Measurements from ENCODE around the gene SLC25A11.

SLC25A11 gene

DNA sequence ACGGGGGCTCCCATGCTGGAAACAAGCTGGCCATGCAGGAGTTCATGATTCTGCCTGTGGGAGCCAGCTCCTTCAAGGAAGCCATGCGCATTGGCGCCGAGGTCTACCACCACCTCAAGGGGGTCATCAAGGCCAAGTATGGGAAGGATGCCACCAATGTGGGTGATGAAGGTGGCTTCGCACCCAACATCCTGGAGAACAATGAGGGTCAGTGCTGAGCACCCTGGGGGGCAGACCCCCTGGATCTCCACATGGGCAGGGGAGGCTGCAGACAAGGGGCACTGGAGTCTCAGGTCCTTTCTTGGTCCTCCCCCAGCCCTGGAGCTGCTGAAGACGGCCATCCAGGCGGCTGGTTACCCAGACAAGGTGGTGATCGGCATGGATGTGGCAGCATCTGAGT lies 15.2 kb upstream of the SLC25A11 start:
- TF ChIP-seq, protein P1, sequence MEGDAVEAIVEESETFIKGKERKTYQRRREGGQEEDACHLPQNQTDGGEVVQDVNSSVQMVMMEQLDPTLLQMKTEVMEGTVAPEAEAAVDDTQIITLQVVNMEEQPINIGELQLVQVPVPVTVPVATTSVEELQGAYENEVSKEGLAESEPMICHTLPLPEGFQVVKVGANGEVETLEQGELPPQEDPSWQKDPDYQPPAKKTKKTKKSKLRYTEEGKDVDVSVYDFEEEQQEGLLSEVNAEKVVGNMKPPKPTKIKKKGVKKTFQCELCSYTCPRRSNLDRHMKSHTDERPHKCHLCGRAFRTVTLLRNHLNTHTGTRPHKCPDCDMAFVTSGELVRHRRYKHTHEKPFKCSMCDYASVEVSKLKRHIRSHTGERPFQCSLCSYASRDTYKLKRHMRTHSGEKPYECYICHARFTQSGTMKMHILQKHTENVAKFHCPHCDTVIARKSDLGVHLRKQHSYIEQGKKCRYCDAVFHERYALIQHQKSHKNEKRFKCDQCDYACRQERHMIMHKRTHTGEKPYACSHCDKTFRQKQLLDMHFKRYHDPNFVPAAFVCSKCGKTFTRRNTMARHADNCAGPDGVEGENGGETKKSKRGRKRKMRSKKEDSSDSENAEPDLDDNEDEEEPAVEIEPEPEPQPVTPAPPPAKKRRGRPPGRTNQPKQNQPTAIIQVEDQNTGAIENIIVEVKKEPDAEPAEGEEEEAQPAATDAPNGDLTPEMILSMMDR (IDR thresholded peaks at IDR 0.05; ENCODE audit: control insufficient read depth, insufficient read depth, low read depth, low read length, missing control alignments) = no peak
- no peak for DNase-seq (ENCODE audit: low read depth)
- no peak overlapping the region for H3K4me3 ChIP-seq (ENCODE audit: control insufficient read depth, low read depth, low read length)

DNA sequence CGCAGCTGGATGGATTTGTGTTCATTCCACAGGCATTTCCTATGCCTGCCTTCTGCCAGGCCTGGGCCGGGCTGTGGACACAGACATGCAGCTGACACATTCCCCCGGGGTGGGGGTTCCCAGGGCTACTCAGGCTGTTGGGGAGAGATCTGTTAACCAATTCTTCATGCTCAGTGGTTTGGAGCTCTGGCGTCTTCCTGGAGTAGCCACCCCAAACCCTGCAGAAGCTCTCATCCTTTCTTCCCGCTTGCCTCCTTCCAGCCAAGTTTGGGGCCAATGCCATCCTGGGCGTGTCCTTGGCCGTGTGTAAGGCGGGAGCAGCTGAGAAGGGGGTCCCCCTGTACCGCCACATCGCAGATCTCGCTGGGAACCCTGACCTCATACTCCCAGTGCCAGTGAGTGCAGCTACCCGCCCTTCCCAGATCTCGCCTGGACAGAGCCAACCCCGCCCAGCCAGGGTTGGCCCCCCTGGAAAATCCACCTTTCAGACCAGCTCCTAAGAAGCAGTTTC lies 13.7 kb upstream of the SLC25A11 start:
- peak; percentile 58 for DNase-seq (ENCODE audit: low read depth)
- TF ChIP-seq, protein P1 (IDR thresholded peaks at IDR 0.05; ENCODE audit: control insufficient read depth, insufficient read depth, low read depth, low read length, missing control alignments) = no peak
- peak overlapping the region; percentile 11 for H3K4me3 ChIP-seq (ENCODE audit: control insufficient read depth, low read depth, low read length)

DNA sequence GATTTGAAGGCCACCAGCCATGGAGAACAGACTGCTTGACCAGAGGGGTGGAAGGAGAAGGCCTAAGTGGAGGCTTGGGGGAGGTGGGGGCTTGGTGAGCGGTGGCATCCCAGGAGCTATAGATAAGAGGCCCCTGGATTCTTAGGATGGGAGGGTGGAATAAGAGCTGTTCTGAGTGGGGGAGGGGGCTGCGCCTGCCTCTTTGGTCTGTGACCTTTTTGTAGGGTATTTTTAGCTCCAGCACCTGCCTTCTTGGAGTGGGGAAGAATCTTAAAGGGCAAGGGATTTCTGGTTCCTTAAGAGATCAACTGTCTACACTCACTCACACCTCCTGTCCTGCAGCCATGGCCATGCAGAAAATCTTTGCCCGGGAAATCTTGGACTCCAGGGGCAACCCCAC lies 11.6 kb upstream of the SLC25A11 start:
- TF ChIP-seq, protein P1 (IDR thresholded peaks at IDR 0.05; ENCODE audit: control insufficient read depth, insufficient read depth, low read depth, low read length, missing control alignments) = no peak
- no peak overlapping the region for H3K4me3 ChIP-seq (ENCODE audit: control insufficient read depth, low read depth, low read length)
- DNase-seq (ENCODE audit: low read depth) = no peak

DNA sequence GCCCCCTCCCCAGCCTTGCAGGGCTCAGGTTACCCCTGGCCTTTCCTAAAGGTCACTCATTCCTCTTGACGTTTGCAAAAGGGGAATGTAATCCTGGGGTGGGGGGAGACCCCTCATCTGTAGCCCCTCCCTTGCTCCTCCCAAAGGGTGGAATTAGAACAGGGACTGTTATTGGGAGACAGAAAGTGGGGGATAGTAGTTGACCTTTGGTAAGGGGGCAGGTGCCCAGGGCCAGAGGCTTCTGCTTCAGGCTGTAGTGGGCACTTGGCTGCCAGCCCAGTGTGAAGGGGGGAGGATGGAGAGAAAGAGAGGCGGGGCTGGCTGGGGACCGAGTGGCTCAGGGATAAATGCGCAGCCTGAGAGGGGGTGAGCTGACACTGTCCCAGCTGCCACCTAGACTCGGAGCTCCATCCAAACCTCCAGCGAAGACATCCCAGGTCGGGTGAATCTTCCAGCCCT lies 10.9 kb upstream of the SLC25A11 start, which contains the start of gene ENO3:
ENO3 (plus strand) TSS at position 374 of the 459 bp plus-strand sequence. CDS start 711 bp downstream, outside the sequence.
- TF ChIP-seq, protein P1 (IDR thresholded peaks at IDR 0.05; ENCODE audit: control insufficient read depth, insufficient read depth, low read depth, low read length, missing control alignments) = no peak
- H3K4me3 ChIP-seq (ENCODE audit: control insufficient read depth, low read depth, low read length) = peak within 1 kb of the TSS; percentile 31
- no peak for DNase-seq (ENCODE audit: low read depth)

DNA sequence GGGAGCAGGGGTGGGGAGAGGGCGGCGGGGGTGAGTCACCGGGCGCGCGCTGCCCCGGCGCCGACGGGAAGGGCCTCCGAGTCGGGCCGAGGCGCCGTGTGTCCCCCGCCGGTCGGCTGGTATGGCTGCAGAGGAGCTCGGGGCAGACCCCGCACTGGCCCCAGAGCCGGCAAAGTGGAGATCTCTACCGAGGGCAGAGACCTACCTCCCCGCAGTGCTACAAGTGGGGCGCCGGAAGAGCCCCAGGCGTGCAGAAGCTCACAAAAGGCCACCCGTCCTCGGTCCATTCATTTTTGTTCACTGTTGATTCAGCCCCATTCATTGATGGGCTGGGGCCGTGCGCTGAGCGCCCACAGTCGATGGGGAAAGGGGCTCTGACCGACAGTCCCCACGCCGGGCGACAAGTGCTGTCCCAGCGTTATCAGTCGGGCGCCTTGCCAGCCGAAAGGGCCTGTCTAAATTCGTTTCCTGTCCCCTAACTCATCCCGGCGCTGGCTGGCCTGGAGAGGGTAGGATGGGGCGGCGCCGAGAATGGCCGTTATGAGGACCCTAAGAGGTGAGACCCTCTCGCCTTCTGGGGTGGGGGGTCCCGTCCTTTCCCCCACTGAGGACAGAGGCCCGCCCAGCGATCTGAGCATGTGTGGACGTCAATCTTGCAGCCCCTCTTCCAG lies 10.4 kb upstream of the SLC25A11 start:
- TF ChIP-seq, protein P1 (IDR thresholded peaks at IDR 0.05; ENCODE audit: control insufficient read depth, insufficient read depth, low read depth, low read length, missing control alignments) = no peak
- no peak for DNase-seq (ENCODE audit: low read depth)
- H3K4me3 ChIP-seq (ENCODE audit: control insufficient read depth, low read depth, low read length) = peak overlapping the region; percentile 31

DNA sequence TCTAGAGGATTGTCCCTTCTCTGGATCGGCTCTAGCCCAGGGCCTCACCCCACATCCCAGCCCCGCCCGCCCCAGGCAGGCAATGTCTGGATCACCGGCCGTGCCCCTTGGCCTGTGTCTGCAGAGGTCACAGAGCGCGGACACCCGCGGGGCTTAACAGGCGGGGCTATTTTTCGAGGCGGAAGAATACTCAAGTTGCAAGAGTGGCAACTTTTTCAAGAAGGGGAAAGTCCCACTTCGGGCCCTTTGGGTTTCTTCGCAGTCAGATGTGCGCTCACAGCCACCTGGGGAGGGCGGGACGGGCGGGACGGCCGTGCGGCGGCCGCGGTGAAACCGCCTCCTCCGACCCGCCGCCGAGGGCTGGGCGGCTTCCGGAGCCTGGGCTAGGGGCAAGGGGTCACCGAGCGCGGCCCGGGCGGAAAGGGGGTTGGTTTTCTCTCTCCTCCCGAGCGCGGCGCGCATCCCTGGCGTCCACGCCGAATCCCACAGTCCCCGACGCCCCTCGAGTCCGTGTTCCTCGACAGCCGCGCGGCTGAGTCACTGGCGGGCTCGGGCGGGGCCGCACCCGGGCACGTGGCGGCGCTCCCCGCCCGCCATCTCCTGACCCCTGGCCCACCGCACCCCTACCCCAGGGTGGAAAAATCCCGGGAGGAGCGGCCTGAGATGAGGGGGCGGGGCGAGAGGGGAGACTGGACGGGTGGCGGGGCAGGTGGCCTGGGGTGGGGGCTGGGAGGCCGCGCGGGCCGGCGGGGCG lies 9.7 kb upstream of the SLC25A11 start:
- TF ChIP-seq, protein P1 (IDR thresholded peaks at IDR 0.05; ENCODE audit: control insufficient read depth, insufficient read depth, low read depth, low read length, missing control alignments) = no peak
- H3K4me3 ChIP-seq (ENCODE audit: control insufficient read depth, low read depth, low read length) = peak overlapping the region; percentile 62
- DNase-seq (ENCODE audit: low read depth) = no peak
